Keratinocyte (primary cell): ENCODE data around the gene UNC13C. TPM values are rescaled to one million over a fixed set of nuclear protein-coding genes. Genes with fewer than 3 reads are reported as not detected.

Experiments
- DNase-seq: peaks from one replicate; pipeline ENCODE4 v3.0.0-alpha.2; 2011; ENCODE audit warnings: low read depth, missing footprints, low spot score
- FAIRE-seq: peaks from 2 replicates; lab custom pipeline; 2011; peaks lifted over from hg19 to GRCh38; lab: Jason Lieb, UNC
- H2AFZ ChIP-seq: 2 replicates; pipeline ENCODE4 v1.6.0; 2012; ENCODE audit warnings: low read length, control low read depth, inconsistent platforms; ENCODE audit not compliant: control insufficient read depth
- H3K27ac ChIP-seq: 2 replicates; pipeline ENCODE4 v1.5.1; 2011; ENCODE audit warnings: low read length; ENCODE audit not compliant: control insufficient read depth, insufficient read depth
- H3K27me3 ChIP-seq: 3 replicates; pipeline ENCODE4 v1.6.0; 2011; ENCODE audit warnings: low read length; ENCODE audit not compliant: control insufficient read depth, insufficient read depth; ENCODE audit errors: extremely low read depth
- H3K36me3 ChIP-seq, 2 experiments: 2 replicates in 1 of 2; 3 replicates in 1 of 2; pipeline ENCODE4 v1.5.1; 2011; ENCODE audit warnings: low read length in 2 of 2, mild to moderate bottlenecking in 1 of 2; ENCODE audit not compliant: control insufficient read depth in 2 of 2, insufficient read depth in 2 of 2; ENCODE audit errors: extremely low read depth in 1 of 2
- H3K4me1 ChIP-seq: 3 replicates; pipeline ENCODE4 v1.5.1; 2011; ENCODE audit warnings: low read length; ENCODE audit not compliant: control insufficient read depth, insufficient read depth; ENCODE audit errors: extremely low read depth
- H3K4me2 ChIP-seq: 3 replicates; pipeline ENCODE4 v1.6.0; 2011; ENCODE audit warnings: low read depth, low read length; ENCODE audit not compliant: control insufficient read depth, insufficient read depth; ENCODE audit errors: extremely low read depth
- H3K4me3 ChIP-seq, 3 experiments: fragments of 200-600 bp in 1 of 3; sonication (generic) in 1 of 3; 2 replicates in 2 of 3; 3 replicates in 1 of 3; pipeline ENCODE4 v1.5.1; 2011 to 2016; ENCODE audit warnings: low read length in 3 of 3, mild to moderate bottlenecking in 3 of 3, control low read depth in 2 of 3, inconsistent platforms in 1 of 3, low read depth in 1 of 3, mixed read lengths in 1 of 3, mixed run types in 1 of 3, moderate library complexity in 1 of 3; ENCODE audit not compliant: control insufficient read depth in 2 of 3, insufficient read depth in 2 of 3; ENCODE audit errors: extremely low read depth in 1 of 3
- H3K79me2 ChIP-seq: 2 replicates; pipeline ENCODE4 v1.6.0; 2012; ENCODE audit warnings: low read length; ENCODE audit not compliant: control insufficient read depth, insufficient read depth
- H3K9ac ChIP-seq: 3 replicates; pipeline ENCODE4 v1.6.0; 2011; ENCODE audit warnings: low read length; ENCODE audit not compliant: control insufficient read depth, insufficient read depth; ENCODE audit errors: extremely low read depth
- H3K9me1 ChIP-seq: 3 replicates; pipeline ENCODE4 v1.6.0; 2011; ENCODE audit warnings: low read length; ENCODE audit not compliant: control insufficient read depth, insufficient read depth; ENCODE audit errors: extremely low read depth
- H3K9me3 ChIP-seq: 2 replicates; pipeline ENCODE4 v1.5.1; 2012; ENCODE audit warnings: low read depth, low read length; ENCODE audit not compliant: control insufficient read depth
- H4K20me1 ChIP-seq: 3 replicates; pipeline ENCODE4 v1.6.0; 2011; ENCODE audit warnings: low read length; ENCODE audit not compliant: control insufficient read depth, insufficient read depth; ENCODE audit errors: extremely low read depth
- CTCF ChIP-seq, 3 experiments: IDR thresholded peaks in 1 of 3; conservative IDR thresholded peaks in 1 of 3; optimal IDR thresholded peaks in 1 of 3; 2 replicates in 2 of 3; 3 replicates in 1 of 3; pipeline versions ENCODE3 to v1.5.1; 2011; ENCODE audit warnings: low read length in 3 of 3, mild to moderate bottlenecking in 3 of 3, moderate library complexity in 2 of 3, control low read depth in 1 of 3, inconsistent platforms in 1 of 3; ENCODE audit not compliant: insufficient read depth in 2 of 3; ENCODE audit errors: extremely low read depth in 1 of 3
- EZH2 ChIP-seq: IDR thresholded peaks from one replicate; pipeline ENCODE4 v1.6.1; 2012; ENCODE audit warnings: inconsistent platforms, mild to moderate bottlenecking, low read length, moderate library complexity
- dilution Hi-C: fragments of 300-500 bp; cut with MboI; formaldehyde crosslinking; loops from one replicate; pipeline ENCODE4 v1.7.0; 2020; ENCODE audit warnings: low sequenced_read_pairs; ENCODE audit not compliant: extremely low pct_ligation_motif_present
- polyA plus RNA-seq, 5 experiments: library from polyadenylated mRNA; depleted of rRNA in 3 of 5; stranded (reverse) in 3 of 5; stranded (forward) in 1 of 5; unstranded in 1 of 5; fragments of >200 nt; gene quantifications; 1 replicate in 1 of 5; 2 replicates in 3 of 5; 3 replicates in 1 of 5; pipeline versions ENCODE4 v1.2.1 to v1.2.3, GENCODE V29; 2011 to 2012; ENCODE audit warnings: missing spikeins in 2 of 5, low read depth in 1 of 5, low replicate concordance in 1 of 5

The UNC13C gene
- polyA plus RNA-seq, 1 donor (not counting 4 experiments of a cell fraction or from before 2014, with no cell fraction given): not detected

GRCh38 chr15:54568381-54568780 is 590.1 kb downstream of the UNC13C start:
- H2AFZ ChIP-seq: no peak overlapping the region
- no peaks in the 10 kb centered on the region for H3K9me1 ChIP-seq
- H3K27ac ChIP-seq: no peak overlapping the region
- no peak for FAIRE-seq
- no peak overlapping the region for H3K9ac ChIP-seq
- dilution Hi-C loops: no loop called here
- no peaks in the 10 kb centered on the region for H3K79me2 ChIP-seq
- no peak overlapping the region for H3K4me2 ChIP-seq
- H3K27me3 ChIP-seq: no peaks in the 10 kb centered on the region
- no peak for DNase-seq
- no peaks in the 10 kb centered on the region for H3K36me3 ChIP-seq
- H4K20me1 ChIP-seq: no peaks in the 10 kb centered on the region
- no peaks in the 10 kb centered on the region for H3K9me3 ChIP-seq
- no peak overlapping the region for H3K4me3 ChIP-seq
- H3K4me1 ChIP-seq: no peaks in the 10 kb centered on the region
- no peak for TF ChIP-seq CTCF (optimal IDR thresholded peaks at IDR 0.05 in 1 of 3, IDR thresholded peaks at IDR 0.05 in 1 of 3, conservative IDR thresholded peaks at IDR 0.05 in 1 of 3; ENCODE audit: extremely low read depth in 1 of 3, insufficient read depth in 2 of 3, low read length in 3 of 3)
- TF ChIP-seq EZH2: no peak

- H3K9me1 ChIP-seq: no peaks in the 10 kb centered on the region
- TF ChIP-seq EZH2 (no peak), CTCF (optimal IDR thresholded peaks at IDR 0.05 in 1 of 3, IDR thresholded peaks at IDR 0.05 in 1 of 3, conservative IDR thresholded peaks at IDR 0.05 in 1 of 3; ENCODE audit: extremely low read depth in 1 of 3, insufficient read depth in 2 of 3, low read length in 3 of 3) (no peak)
- FAIRE-seq: no peak
Observed at GRCh38 chr15:54571576-54571975, 593.3 kb downstream of the UNC13C start.

More at GRCh38 chr15:54571576-54571975, 593.3 kb downstream of the UNC13C start:
- no peak for DNase-seq
- no peaks in the 10 kb centered on the region for H3K9me3 ChIP-seq
- no peak overlapping the region for H3K27ac ChIP-seq
- H3K36me3 ChIP-seq: no peaks in the 10 kb centered on the region
- no peaks in the 10 kb centered on the region for H3K27me3 ChIP-seq
- H3K4me2 ChIP-seq: no peak overlapping the region
- H2AFZ ChIP-seq: no peak overlapping the region
- dilution Hi-C loops: no loop called here
- H3K79me2 ChIP-seq: no peaks in the 10 kb centered on the region
- no peak overlapping the region for H3K4me3 ChIP-seq
- no peaks in the 10 kb centered on the region for H4K20me1 ChIP-seq
- no peaks in the 10 kb centered on the region for H3K4me1 ChIP-seq
- no peak overlapping the region for H3K9ac ChIP-seq
